Effector CD8-positive, alpha-beta T cell (primary cell): Measurements from ENCODE around the gene KANSL3.
"Not testable (repeated sequence)": the region's sequence is repeated elsewhere in the genome, so short reads cannot be mapped to it uniquely, and the experiment has no call there.

Source experiments
- DNase-seq: peaks from one replicate; lab custom pipeline; 2025; lab: John Stamatoyannopoulos, UW
- total RNA-seq, 4 experiments: gene quantifications; one replicate each; lab custom pipeline; 2026; lab: John Stamatoyannopoulos, UW

Gene KANSL3
- 96.0 to 216 (median 156) reads per million in 4 experiments for total RNA-seq

DNA sequence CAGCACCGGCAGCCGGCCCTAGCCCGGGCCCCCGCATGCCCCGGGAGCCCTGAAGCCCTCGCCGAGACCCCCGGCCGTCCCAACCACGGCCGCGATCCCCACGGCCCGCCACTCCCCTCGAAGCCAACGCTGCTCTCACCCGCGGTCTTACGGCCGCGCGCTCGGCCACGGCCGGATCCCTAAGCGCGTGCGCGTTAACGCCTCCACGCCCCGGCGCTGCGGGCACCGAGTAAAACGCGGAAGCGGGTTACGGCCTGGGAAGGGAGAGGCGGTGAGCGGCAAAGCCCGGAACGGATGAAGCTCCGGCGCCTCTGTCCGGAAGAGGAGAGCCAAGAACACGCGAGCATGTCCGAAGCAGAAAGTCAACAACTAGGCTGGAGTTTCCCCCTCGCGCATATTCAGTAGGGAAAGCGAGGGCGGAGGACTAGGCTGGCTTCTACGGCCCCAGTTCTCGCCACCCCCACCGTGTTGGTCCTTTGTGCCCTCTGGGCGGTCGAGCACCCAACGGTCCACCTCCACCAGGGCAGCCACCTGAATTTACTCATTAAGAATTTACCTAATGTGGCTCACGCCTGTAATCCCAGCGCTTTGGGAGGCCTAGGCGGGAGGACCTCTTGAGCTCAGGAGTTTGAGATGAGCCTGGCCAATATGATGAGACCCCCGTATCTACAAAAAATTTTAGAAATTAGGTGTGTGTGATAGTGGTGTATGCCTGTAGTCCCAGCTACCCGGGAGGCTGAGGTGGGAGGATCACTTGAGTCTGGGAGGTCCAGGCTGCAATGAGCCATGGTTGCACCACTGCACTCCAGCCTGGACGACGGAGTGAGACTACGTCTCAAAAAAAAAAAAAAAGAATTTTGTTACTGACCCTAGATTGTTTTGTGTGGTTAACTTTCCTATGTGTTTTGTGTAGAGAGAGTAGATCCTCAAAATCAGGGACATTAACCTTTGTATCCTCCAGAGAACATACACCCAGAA, at the start of gene KANSL3:
Gene KANSL3, minus strand, starts transcription at position 169 of the 978 bp plus-strand sequence. CDS start 1,177 bp downstream, outside the sequence.
- peak; percentile 80 for DNase-seq

DNA sequence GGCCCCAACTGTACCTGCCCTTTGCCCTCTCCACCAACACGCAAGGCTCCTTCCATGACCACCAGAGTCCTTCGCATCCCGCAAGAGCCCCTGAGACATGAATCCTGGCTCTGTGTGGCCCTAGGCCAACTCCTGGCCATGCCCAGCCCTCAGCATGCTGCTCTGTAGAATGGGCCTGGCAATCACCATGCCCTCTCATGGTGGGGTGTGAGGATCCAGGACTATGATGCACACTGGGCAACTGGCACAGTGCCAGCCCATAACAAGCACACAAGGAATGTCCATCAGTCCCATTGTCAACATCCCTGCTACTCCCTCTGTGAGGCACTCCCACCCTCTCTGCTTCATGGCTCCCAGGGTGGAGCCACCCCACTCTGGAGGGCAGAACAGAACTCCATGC, 49.2 kb upstream of the KANSL3 start:
- no peak for DNase-seq

DNA sequence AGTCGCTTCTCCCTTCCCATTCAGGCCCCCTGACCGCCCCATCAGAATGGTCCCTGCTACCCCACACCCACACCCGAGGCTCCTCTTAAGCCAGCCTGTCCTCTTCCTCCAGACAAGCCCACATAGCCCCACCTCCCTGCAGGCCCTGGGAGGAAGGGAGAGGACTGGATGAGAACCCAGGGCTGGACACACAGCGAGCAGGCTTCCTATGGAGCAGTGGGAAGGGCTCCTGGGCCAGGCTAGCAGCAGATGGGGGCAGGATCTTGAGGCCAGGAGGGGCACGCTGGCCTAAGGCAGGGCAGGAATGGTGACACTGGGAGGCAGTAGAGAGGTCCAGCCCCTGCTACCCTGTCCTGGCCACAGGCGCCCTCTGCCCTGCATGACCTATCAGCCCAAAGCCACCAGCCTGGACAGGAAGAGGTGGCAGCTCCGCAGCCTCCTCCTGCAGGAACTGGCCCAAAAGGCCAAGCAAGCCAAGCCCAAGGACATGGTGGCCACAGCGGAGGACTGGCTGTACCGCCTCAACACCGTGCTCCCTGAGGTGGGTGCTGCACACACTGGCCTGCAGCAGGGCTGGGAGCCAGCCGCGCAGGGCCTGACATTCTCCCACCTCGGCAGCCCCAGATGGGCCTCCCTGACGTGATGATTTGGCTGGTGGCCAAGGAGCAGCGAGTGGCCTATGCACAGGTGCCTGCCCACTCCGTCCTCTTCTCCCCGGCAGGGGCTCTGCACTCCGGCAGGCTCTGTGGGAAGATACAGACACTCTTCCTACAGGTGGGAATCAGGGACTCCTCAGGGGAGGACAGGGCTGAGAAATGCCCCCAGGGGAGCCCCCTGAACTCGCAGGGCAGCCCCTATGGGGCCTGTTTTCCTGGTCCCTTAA, 47.7 kb upstream of the KANSL3 start:
- no peak for DNase-seq

DNA sequence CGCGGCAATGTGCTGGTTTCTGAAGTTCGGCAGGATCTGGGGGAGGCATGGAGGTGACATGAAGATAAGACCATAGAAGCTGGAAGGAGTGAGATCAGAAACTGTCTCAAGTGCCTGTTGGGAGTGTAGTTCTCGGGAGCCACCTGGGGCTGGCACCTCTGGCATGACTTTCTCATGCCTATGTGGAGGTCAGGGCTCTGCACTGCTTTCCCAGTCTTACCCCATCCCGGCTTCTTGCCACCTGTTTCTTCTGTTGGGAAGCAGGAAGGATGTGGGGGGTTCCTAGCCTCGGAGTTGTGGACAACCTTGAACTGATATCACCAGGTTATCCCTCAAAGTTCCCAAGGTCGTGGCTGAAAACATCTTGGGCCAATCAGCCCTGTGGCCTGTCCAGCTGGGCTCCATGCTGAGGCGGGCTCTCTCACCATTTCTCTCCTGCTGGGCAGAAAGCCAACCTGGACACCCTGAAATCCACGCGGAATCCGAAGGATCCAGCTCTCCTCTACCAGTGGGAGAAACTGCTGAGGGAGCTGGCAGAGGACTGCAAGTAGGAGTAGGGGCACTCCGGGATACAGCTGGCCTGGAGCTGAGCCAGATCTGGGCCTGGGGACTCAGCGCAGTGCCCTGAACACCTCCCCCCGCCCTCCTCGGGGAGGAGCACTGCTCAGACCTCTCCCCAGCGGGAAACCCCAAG, 46.9 kb upstream of the KANSL3 start:
- DNase-seq: no peak

GRCh38 chr2:96683972-96684820, 46.1 kb upstream of the KANSL3 start:
- no peak for DNase-seq

- DNase-seq: no peak
Observed at GRCh38 chr2:96683307-96683706, 45.2 kb upstream of the KANSL3 start.

GRCh38 chr2:96681540-96681939, 43.4 kb upstream of the KANSL3 start:
- no peak for DNase-seq

GRCh38 chr2:96680561-96681141, 42.5 kb upstream of the KANSL3 start:
- DNase-seq: no peak

DNA sequence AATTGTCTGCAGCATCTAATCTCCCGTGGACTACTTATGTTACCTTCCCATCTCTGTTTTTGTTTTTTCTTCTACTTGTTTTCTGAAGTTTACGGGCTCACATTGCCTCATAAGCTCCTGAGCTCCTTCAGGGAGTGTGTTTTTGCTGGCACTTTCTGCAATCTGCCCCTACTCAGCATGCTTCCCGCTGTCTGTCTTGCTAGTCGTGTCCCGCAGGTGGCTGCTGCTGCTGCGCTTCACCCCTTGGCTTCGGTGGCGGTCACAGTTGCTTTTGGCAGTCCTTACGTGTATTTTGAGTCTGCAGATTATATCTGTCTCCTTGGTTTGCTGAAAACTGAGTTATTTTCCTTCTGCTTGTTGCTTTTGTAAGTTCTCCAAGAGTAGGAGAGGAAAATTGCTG, 41.7 kb upstream of the KANSL3 start:
- no peak for DNase-seq

GRCh38 chr2:96669539-96670215, 31.6 kb upstream of the KANSL3 start:
- no peak for DNase-seq

DNA sequence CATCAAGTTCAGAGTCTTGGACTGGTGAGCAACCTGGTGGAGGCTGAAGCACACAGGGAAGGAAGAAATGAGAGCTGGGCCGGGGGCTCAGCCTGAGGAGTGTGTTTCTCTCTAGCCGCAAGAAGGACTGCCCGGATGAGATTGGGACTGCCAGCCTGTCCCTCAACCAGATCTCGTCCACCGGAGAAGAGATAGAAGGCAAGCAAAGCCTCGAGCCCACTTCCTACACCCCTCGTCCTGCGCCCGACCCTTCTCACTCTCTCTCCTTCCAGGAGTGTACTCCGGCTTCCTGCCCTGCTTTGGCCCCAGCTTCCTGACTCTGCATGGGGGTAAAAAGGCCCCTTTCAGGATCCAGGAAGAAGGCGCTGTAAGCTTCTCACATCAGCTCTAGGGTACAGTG, 30.7 kb upstream of the KANSL3 start:
- no peak for DNase-seq

DNA sequence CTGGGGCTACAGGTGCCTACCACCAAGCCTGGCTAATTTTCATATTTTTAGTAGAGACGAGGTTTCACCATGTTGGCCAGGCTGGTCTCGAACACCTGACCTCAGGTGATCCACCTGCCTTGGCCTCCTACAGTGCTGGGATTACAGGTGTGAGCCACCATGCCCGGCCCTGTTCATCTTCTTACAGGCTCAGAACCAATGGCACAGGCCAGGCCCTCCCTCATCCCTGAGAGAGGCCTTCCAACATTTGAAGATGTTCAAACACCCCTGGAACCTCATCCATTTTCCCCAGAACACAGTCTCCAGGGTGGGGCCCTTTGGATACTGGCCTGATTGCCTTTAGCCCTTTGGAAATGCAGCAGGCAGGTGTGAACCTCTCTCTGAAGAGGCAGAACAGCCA, 27.6 kb upstream of the KANSL3 start:
- DNase-seq: not testable (repeated sequence)

DNA sequence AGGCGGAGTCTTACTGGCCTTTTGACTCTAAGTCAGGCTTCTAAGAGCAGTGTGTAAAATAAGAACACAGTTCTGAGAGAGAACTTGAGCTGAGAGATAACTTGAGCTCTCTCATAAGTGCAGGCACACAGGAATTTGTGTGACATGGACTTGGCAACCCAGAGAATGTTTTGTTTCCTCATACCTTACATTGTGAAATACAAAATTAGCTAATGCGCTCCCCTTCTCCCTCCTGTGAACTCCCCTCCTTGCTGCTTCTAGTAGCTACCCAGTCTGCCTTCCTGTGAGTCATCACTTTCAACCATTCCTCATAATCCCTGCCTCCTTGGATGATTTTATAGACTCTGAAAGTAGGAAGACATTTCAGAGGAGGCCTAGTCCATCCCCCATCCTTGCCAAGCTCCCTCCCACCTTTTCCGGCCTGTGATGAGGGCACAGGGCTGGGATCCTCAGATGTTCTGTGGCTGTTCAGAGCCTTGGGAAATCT, 27.0 kb upstream of the KANSL3 start:
- DNase-seq: no peak

GRCh38 chr2:96664366-96664925, 26.3 kb upstream of the KANSL3 start:
- DNase-seq: no peak

DNA sequence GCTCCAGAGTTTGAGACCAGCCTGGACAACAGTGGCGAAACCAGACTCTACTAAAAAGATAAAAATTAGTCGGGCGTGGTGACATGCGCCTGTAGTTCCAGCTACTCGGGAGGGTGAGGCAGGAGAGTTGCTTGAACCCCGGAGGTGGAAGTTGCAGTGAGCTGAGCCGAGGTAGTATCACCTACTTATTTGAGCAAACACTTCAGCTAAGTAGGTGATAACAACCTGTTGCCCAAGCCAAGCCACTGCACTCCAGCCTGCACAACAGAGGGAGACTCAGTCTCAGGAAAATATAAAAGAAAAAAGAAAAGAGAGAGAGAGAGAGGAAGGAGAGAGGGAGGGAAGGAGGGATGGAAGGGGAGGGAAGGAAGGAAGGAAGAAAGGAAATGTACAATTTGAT, 25.7 kb upstream of the KANSL3 start:
- DNase-seq: no peak

- no peak for DNase-seq
Observed at GRCh38 chr2:96663177-96663576, 25.1 kb upstream of the KANSL3 start.

DNA sequence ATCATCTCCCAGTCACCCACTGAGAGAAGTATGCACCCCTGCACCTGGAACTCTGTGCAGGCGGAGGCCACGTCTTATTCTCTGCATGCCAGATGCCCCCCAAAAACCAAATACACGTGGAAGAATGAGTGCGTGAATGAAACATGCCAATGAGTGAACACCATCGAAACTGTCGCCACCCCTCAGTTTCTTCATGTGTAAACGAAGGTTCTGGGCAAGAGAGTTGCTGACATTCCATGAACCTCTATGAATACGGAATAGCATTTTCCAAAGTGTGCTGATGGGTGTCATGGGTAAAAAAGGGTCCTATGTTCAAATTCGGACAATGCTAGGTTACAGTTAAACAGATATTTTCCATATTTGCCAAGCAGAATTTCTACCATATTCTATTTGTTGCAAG, 24.2 kb upstream of the KANSL3 start:
- DNase-seq: no peak

- no peak for DNase-seq
Observed at GRCh38 chr2:96661324-96661723, 23.2 kb upstream of the KANSL3 start.

DNA sequence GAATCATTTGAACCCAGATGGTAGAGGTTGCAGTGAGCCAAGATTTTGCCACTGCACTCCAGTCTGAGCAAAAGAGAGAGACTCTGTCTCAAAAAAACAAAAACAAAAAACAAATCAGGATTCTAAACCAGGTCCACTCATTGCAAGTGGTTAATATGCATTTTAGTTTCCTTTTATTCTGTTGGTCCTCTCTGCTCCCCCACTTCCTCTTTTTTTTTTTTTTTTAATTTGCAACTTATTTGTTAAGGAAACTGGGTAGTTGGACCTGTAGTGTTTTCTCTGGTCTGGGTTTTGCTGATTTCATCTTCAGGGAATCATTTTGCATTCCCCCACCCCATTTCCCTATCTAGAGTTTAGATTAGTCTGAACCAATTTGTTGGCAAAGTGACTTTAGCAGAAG, 18.4 kb upstream of the KANSL3 start:
- no peak for DNase-seq

DNA sequence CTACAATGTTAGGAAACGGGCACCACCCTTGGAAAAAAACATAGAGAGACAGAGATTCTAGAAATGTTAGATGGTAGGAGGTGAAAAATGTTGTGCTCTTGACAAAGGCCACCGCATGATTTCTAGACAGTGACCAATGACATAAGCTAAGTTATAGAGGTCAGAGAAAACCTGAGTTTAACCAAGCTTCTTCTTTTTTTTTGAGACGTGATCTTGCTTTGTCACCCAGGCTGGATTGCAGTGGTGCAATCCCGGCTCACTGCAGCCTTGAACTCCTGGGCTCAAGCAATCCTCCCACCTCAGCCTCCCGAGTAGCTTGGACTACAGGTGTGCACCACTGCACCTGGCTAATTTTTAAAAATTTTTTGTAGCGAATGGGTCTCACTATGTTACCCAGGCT, 17.4 kb upstream of the KANSL3 start:
- DNase-seq: no peak
